NCI-H1105 treated with DMSO at 0.1 percent for 48 hours (cell line): ENCODE data around the gene FNBP1.
A peak's percentile ranks its signal among the peaks of the same experiment; 100 is the strongest.
"Not testable (repeated sequence)": the region's sequence is repeated elsewhere in the genome, so short reads cannot be mapped to it uniquely, and the experiment has no call there.

Source experiments
- DNase-seq: peaks from one replicate; lab custom pipeline; 2025; lab: John Stamatoyannopoulos, UW

FNBP1 gene

GRCh38 chr9:129991139-129991538, 51.9 kb downstream of the FNBP1 start:
- DNase-seq = not testable (repeated sequence)

GRCh38 chr9:129990269-129991010, 52.5 kb downstream of the FNBP1 start:
- no peak for DNase-seq

GRCh38 chr9:129989740-129990139, 53.2 kb downstream of the FNBP1 start:
- no peak for DNase-seq

GRCh38 chr9:129989362-129989708, 53.7 kb downstream of the FNBP1 start:
- DNase-seq = no peak

GRCh38 chr9:129988607-129989361, 54.2 kb downstream of the FNBP1 start:
- DNase-seq = no peak

GRCh38 chr9:129987941-129988340, 55.0 kb downstream of the FNBP1 start:
- no peak for DNase-seq

GRCh38 chr9:129987047-129987446, 55.9 kb downstream of the FNBP1 start:
- no peak for DNase-seq

GRCh38 chr9:129984589-129984988, 58.4 kb downstream of the FNBP1 start:
- DNase-seq = not testable (repeated sequence)

GRCh38 chr9:129983891-129984290, 59.1 kb downstream of the FNBP1 start:
- DNase-seq = no peak

GRCh38 chr9:129981180-129981907, 61.6 kb downstream of the FNBP1 start:
- DNase-seq = no peak

GRCh38 chr9:129980224-129980623, 62.8 kb downstream of the FNBP1 start:
- DNase-seq = not testable (repeated sequence)

- DNase-seq = peak; percentile 63
Measured at GRCh38 chr9:129979071-129979745, 63.8 kb downstream of the FNBP1 start.

GRCh38 chr9:129972816-129973215, 70.2 kb downstream of the FNBP1 start:
- no peak for DNase-seq

- DNase-seq = no peak
Measured at GRCh38 chr9:129968690-129969485, 74.1 kb downstream of the FNBP1 start.

- DNase-seq = no peak
Measured at GRCh38 chr9:129964901-129965734, 77.9 kb downstream of the FNBP1 start.

- no peak for DNase-seq
Measured at GRCh38 chr9:129962889-129963703, 79.9 kb downstream of the FNBP1 start.

- no peak for DNase-seq
Measured at GRCh38 chr9:129962451-129962864, 80.5 kb downstream of the FNBP1 start.

GRCh38 chr9:129958796-129959195, 84.2 kb downstream of the FNBP1 start:
- no peak for DNase-seq

- no peak for DNase-seq
Measured at GRCh38 chr9:129954868-129955550, 88.0 kb downstream of the FNBP1 start.
